ENCODE results near the gene HOXA7. TPM values are rescaled to one million over a fixed set of nuclear protein-coding genes. Genes with fewer than 3 reads are reported as not detected.

Gene HOXA7
- total RNA-seq, 1 experiment from 2014 or later, result 0.56 TPM

DNA sequence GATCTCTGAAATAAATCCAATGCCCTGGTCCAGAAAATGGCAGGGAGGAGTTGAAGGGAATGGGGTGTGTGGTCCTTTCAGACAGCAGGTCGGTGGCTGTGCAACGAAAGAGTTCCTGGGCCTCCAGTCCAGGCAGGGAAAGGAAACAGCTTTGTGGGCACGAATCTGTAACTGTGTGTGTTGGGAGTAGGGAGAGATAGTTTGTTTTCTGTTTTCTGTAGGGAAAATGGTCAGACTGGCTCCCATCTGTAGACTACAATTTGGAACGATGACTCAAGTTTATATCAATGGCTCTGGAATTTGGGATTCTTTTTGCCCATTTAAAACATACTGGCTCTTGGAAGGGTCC lies 11.4 kb upstream of the HOXA7 start:
- Histone ChIP-seq H3K36me3 (ENCODE audit: insufficient read depth, low read length, poor library complexity, severe bottlenecking) (no peaks in the 10 kb centered on the region), H3K4me1 (ENCODE audit: insufficient read depth, low read length, poor library complexity, severe bottlenecking) (no peaks in the 10 kb centered on the region), H3K9me3 (ENCODE audit: low read depth, low read length, poor library complexity, severe bottlenecking) (no peaks in the 10 kb centered on the region), H3K27ac (ENCODE audit: low read depth, low read length, poor library complexity, severe bottlenecking) (no peak overlapping the region), H3K4me3 (ENCODE audit: low read depth, low read length, poor library complexity, severe bottlenecking) (no peak overlapping the region), H3K27me3 (replicated peaks; ENCODE audit: insufficient read depth, low read depth, low read length, poor library complexity) (peaks cover 88% of the 10 kb centered on the region)
- POLR2A ChIA-PET (ENCODE audit: low non-redundant PET), result no interaction called here
- no peak for DNase-seq (ENCODE audit: low spot score)
- TF ChIP-seq, protein P1, sequence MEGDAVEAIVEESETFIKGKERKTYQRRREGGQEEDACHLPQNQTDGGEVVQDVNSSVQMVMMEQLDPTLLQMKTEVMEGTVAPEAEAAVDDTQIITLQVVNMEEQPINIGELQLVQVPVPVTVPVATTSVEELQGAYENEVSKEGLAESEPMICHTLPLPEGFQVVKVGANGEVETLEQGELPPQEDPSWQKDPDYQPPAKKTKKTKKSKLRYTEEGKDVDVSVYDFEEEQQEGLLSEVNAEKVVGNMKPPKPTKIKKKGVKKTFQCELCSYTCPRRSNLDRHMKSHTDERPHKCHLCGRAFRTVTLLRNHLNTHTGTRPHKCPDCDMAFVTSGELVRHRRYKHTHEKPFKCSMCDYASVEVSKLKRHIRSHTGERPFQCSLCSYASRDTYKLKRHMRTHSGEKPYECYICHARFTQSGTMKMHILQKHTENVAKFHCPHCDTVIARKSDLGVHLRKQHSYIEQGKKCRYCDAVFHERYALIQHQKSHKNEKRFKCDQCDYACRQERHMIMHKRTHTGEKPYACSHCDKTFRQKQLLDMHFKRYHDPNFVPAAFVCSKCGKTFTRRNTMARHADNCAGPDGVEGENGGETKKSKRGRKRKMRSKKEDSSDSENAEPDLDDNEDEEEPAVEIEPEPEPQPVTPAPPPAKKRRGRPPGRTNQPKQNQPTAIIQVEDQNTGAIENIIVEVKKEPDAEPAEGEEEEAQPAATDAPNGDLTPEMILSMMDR (conservative IDR thresholded peaks at IDR 0.05; ENCODE audit: low read depth, low read length), result no peak
- no peak for TF ChIP-seq EZH2 (IDR thresholded peaks at IDR 0.05; ENCODE audit: borderline replicate concordance, low read depth, low read length, poor library complexity, severe bottlenecking)
- CTCF ChIA-PET, result no interaction called here
- intact Hi-C loops (cut with micrococcal nuclease; ENCODE audit: unreplicated experiment), result loop anchor here (10.0 kb wide), 1 partner anchor 1273 kb away; no protein-coding TSS in a partner anchor
- BruUV-seq (replicated peaks), result no TSS peak

DNA sequence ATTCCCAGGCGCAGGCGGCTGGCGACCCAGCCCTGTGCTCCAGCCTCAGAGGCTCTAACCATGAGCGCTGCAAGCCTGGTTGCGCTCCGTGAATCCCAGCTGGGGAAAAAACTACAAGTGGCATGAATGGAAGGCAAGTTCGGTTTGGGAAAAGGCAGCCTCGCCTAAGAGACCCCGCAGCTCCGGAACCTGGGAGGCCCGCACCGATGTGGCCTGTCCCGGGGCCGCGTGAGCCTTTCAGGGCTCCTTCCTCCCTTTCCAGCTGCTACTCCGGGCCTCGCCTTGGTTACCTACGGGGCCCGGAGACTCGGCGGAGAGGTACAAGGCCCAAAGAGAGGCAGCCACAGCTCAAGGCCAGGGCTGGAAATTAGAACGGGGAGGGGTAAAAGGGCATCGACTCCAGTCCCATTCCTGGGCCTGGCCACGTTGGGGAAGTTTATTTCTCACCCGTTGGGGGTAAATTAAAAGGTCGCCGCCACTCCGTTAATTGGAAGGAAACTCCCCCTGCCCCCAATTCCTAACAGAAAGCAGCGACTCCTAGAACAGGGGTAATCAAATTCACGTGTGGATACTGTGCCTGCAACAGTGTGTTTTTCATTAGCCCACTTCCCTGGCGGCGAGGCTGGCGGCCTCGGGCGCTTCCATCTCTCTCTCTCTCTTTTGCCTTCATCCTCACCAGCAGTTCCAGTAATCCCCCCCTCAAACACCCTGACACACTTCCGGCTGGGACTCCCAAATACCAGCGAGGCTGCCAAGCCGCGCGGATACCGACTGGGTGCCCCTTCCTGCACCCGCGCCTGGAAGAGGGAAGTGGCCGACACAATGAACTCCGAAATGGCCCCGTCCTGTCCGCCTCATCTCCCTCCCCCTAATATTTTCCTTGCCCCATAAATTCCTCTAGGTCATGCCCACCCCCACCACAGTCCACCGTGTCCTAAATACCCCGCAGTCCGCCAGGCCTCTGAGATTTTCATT lies 10.3 kb upstream of the HOXA7 start:
- Histone ChIP-seq H3K27ac (ENCODE audit: low read depth, low read length, poor library complexity, severe bottlenecking) (no peak overlapping the region), H3K4me3 (ENCODE audit: low read depth, low read length, poor library complexity, severe bottlenecking) (no peak overlapping the region), H3K36me3 (ENCODE audit: insufficient read depth, low read length, poor library complexity, severe bottlenecking) (no peaks in the 10 kb centered on the region), H3K4me1 (ENCODE audit: insufficient read depth, low read length, poor library complexity, severe bottlenecking) (no peaks in the 10 kb centered on the region), H3K9me3 (ENCODE audit: low read depth, low read length, poor library complexity, severe bottlenecking) (no peaks in the 10 kb centered on the region), H3K27me3 (replicated peaks; ENCODE audit: insufficient read depth, low read depth, low read length, poor library complexity) (peaks cover 83% of the 10 kb centered on the region)
- ChIA-PET CTCF (no interaction called here), POLR2A (ENCODE audit: low non-redundant PET) (no interaction called here)
- intact Hi-C loops (cut with micrococcal nuclease; ENCODE audit: unreplicated experiment), result loop anchor here (10.0 kb wide), 1 partner anchor 1272 kb away; no protein-coding TSS in a partner anchor
- no TSS peak for BruUV-seq (replicated peaks)
- no peak for DNase-seq (ENCODE audit: low spot score)
- no peak for TF ChIP-seq EZH2 (IDR thresholded peaks at IDR 0.05; ENCODE audit: borderline replicate concordance, low read depth, low read length, poor library complexity, severe bottlenecking)
- TF ChIP-seq, protein P1 (conservative IDR thresholded peaks at IDR 0.05; ENCODE audit: low read depth, low read length), result no peak

DNA sequence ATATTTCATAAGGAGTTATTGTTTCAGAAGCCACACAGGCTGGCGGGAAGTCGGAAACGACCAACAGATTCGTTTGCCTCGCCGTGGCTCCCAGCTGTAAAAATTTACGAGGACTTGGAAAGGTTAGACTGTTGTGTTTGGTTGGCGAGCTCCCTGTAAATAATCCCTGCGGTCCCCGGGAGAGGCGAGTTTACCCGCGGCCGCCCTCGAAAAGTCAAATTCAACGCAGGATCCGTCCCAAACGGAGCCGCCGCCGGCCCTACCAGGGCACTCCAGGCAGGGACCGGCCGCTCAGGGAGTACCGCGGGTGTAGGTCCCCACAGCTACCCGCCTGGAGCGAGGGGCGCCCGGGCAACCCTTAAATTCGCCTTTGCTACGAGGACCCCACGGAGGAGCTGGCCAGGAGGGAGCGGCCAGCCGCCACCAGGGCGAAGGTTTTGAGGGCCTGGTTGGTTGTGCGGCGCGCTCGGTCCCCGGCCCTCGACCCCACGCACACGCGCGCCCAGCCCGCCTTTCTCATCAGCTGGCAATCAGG lies 9.6 kb upstream of the HOXA7 start:
- H3K36me3 ChIP-seq (ENCODE audit: insufficient read depth, low read length, poor library complexity, severe bottlenecking), result no peaks in the 10 kb centered on the region
- BruUV-seq (replicated peaks), result no TSS peak
- POLR2A ChIA-PET (ENCODE audit: low non-redundant PET), result no interaction called here
- H3K9me3 ChIP-seq (ENCODE audit: low read depth, low read length, poor library complexity, severe bottlenecking), result no peaks in the 10 kb centered on the region
- intact Hi-C loops (cut with micrococcal nuclease; ENCODE audit: unreplicated experiment), result loop anchor here (10.0 kb wide), 1 partner anchor 1271 kb away; no protein-coding TSS in a partner anchor
- H3K4me1 ChIP-seq (ENCODE audit: insufficient read depth, low read length, poor library complexity, severe bottlenecking), result no peaks in the 10 kb centered on the region
- no peak for DNase-seq (ENCODE audit: low spot score)
- CTCF ChIA-PET, result no interaction called here
- no peak overlapping the region for H3K27ac ChIP-seq (ENCODE audit: low read depth, low read length, poor library complexity, severe bottlenecking)
- TF ChIP-seq, protein P1 (conservative IDR thresholded peaks at IDR 0.05; ENCODE audit: low read depth, low read length), result no peak
- no peak for TF ChIP-seq EZH2 (IDR thresholded peaks at IDR 0.05; ENCODE audit: borderline replicate concordance, low read depth, low read length, poor library complexity, severe bottlenecking)
- peaks cover 75% of the 10 kb centered on the region for H3K27me3 ChIP-seq (replicated peaks; ENCODE audit: insufficient read depth, low read depth, low read length, poor library complexity)
- H3K4me3 ChIP-seq (ENCODE audit: low read depth, low read length, poor library complexity, severe bottlenecking), result no peak overlapping the region

All from A673 (cell line).